Cerebellar cortex (tissue), 1 donor: Measurements from ENCODE around the gene SLC45A1.

Experiments used
- DNase-seq: peaks from one replicate; pipeline ENCODE4 v3.0.0-alpha.2; 2015; ENCODE audit warnings: low spot score

SLC45A1 gene

GRCh38 chr1:8335246-8335645, 17.3 kb downstream of the SLC45A1 start:
- DNase-seq = no peak

GRCh38 chr1:8337776-8338525, 20.0 kb downstream of the SLC45A1 start:
- DNase-seq = no peak

GRCh38 chr1:8338526-8339202, 20.8 kb downstream of the SLC45A1 start:
- no peak for DNase-seq

GRCh38 chr1:8339203-8339600, 21.3 kb downstream of the SLC45A1 start:
- no peak for DNase-seq

GRCh38 chr1:8340448-8340847, 22.5 kb downstream of the SLC45A1 start:
- DNase-seq = no peak

- DNase-seq = no peak
Measured at GRCh38 chr1:8342325-8342724, 24.4 kb downstream of the SLC45A1 start.

GRCh38 chr1:8343044-8343443, 25.1 kb downstream of the SLC45A1 start:
- DNase-seq = no peak

GRCh38 chr1:8343464-8344001, 25.6 kb downstream of the SLC45A1 start:
- DNase-seq = no peak

- DNase-seq = no peak
Measured at GRCh38 chr1:8344893-8345507, 27.1 kb downstream of the SLC45A1 start.

GRCh38 chr1:8345621-8346415, 27.9 kb downstream of the SLC45A1 start:
- DNase-seq = no peak

- DNase-seq = no peak
Measured at GRCh38 chr1:8347635-8348034, 29.7 kb downstream of the SLC45A1 start.

- DNase-seq = no peak
Measured at GRCh38 chr1:8348047-8348776, 30.3 kb downstream of the SLC45A1 start.

- DNase-seq = peak; percentile 62
Measured at GRCh38 chr1:8348777-8349472, 31.0 kb downstream of the SLC45A1 start.

- DNase-seq = no peak
Measured at GRCh38 chr1:8349473-8349865, 31.6 kb downstream of the SLC45A1 start.

GRCh38 chr1:8349961-8350360, 32.0 kb downstream of the SLC45A1 start:
- no peak for DNase-seq

GRCh38 chr1:8350914-8351684, 33.2 kb downstream of the SLC45A1 start:
- DNase-seq = no peak

- peak; percentile 45 for DNase-seq
Measured at GRCh38 chr1:8351693-8352470, 34.0 kb downstream of the SLC45A1 start.

GRCh38 chr1:8352471-8352845, 34.5 kb downstream of the SLC45A1 start:
- no peak for DNase-seq
